NB4 (cell line): ENCODE results near the gene CYP26C1.
"Not testable (repeated sequence)": the region's sequence is repeated elsewhere in the genome, so short reads cannot be mapped to it uniquely, and the experiment has no call there.

ENCODE experiments used
- DNase-seq: peaks from one replicate; pipeline ENCODE4 v3.0.0; 2010; ENCODE audit warnings: low read depth
- H3K4me3 ChIP-seq: one replicate; pipeline ENCODE4 v1.5.1; 2011; ENCODE audit warnings: mild to moderate bottlenecking, low read depth, low read length, moderate library complexity
- CTCF ChIP-seq: IDR thresholded peaks from one replicate; pipeline ENCODE4 v1.5.1; 2012; ENCODE audit warnings: low read depth, low read length
- MAX ChIP-seq: IDR thresholded peaks from 2 replicates; pipeline ENCODE4 v1.6.1; 2011; ENCODE audit warnings: low read depth, low read length
- MYC ChIP-seq: IDR thresholded peaks from 2 replicates; pipeline ENCODE4 v1.6.1; 2011; ENCODE audit warnings: low read depth, low read length
- POLR2A ChIP-seq: IDR thresholded peaks from 2 replicates; pipeline ENCODE4 v1.6.1; 2011; ENCODE audit warnings: mild to moderate bottlenecking; ENCODE audit not compliant: insufficient read length; ENCODE audit errors: extremely low read depth

The CYP26C1 gene

GRCh38 chr10:93098816-93099215 is 38.2 kb downstream of the CYP26C1 start:
- TF ChIP-seq MYC, result no peak
- TF ChIP-seq MAX, result no peak
- TF ChIP-seq POLR2A, result no peak
- TF ChIP-seq CTCF, result no peak
- H3K4me3 ChIP-seq, result no peak overlapping the region
- no peak for DNase-seq

- DNase-seq, result no peak
- no peak for TF ChIP-seq POLR2A
- no peak for TF ChIP-seq CTCF
- TF ChIP-seq MYC, result no peak
- TF ChIP-seq MAX, result no peak
These were observed 39.1 kb downstream of the CYP26C1 start for GRCh38 chr10:93099670-93100069.

GRCh38 chr10:93101148-93101547 is 40.5 kb downstream of the CYP26C1 start:
- not testable (repeated sequence) for H3K4me3 ChIP-seq, DNase-seq

More at GRCh38 chr10:93099670-93100069, 39.1 kb downstream of the CYP26C1 start:
- no peak overlapping the region for H3K4me3 ChIP-seq

- DNase-seq, result no peak
- no peak for TF ChIP-seq MAX
- TF ChIP-seq CTCF, result no peak
- TF ChIP-seq POLR2A, result no peak
- TF ChIP-seq MYC, result no peak
- no peak overlapping the region for H3K4me3 ChIP-seq
These were observed 43.4 kb downstream of the CYP26C1 start for GRCh38 chr10:93103953-93104352.

- no peak for TF ChIP-seq MAX
These were observed 46.1 kb downstream of the CYP26C1 start for GRCh38 chr10:93106631-93107072.

GRCh38 chr10:93110472-93111146 is 50.0 kb downstream of the CYP26C1 start:
- no peak for DNase-seq
- TF ChIP-seq POLR2A (no peak), MYC (no peak), CTCF (no peak), MAX (no peak)
- H3K4me3 ChIP-seq, result no peak overlapping the region

More at GRCh38 chr10:93106631-93107072, 46.1 kb downstream of the CYP26C1 start:
- no peak for DNase-seq
- no peak overlapping the region for H3K4me3 ChIP-seq

- H3K4me3 ChIP-seq, result no peak overlapping the region
- TF ChIP-seq CTCF, result no peak
- TF ChIP-seq POLR2A, result no peak
- TF ChIP-seq MYC, result no peak
- no peak for TF ChIP-seq MAX
- DNase-seq, result no peak
These were observed 52.4 kb downstream of the CYP26C1 start for GRCh38 chr10:93113042-93113441.
